KOPT-K1 (cell line): ENCODE data around the gene NISCH.
"Not testable (repeated sequence)": the region's sequence is repeated elsewhere in the genome, so short reads cannot be mapped to it uniquely, and the experiment has no call there.

Experiments used
- H3K27ac ChIP-seq: fragments of 200-600 bp; sonication (generic); 2 replicates; pipeline ENCODE4 v1.5.1; 2016; ENCODE audit warnings: antibody characterized with exemption, mild to moderate bottlenecking, low read depth, low read length; ENCODE audit not compliant: poor library complexity, severe bottlenecking
- H3K36me3 ChIP-seq: fragments of 200-600 bp; sonication (generic); 2 replicates; pipeline ENCODE4 v1.5.1; 2017; ENCODE audit warnings: antibody characterized with exemption, mild to moderate bottlenecking, low read length, moderate library complexity; ENCODE audit not compliant: insufficient read depth
- H3K9me3 ChIP-seq: fragments of 200-600 bp; sonication (generic); 2 replicates; pipeline ENCODE4 v1.5.1; 2017; ENCODE audit warnings: antibody characterized with exemption, low read length, mild to moderate bottlenecking; ENCODE audit not compliant: insufficient read depth, poor library complexity, severe bottlenecking

The NISCH gene

GRCh38 chr3:52524752-52525679 lies 69.6 kb downstream of the NISCH start:
- Histone ChIP-seq H3K27ac (no peak overlapping the region), H3K9me3 (no peaks in the 10 kb centered on the region), H3K36me3 (peaks cover 66% of the 10 kb centered on the region)

GRCh38 chr3:52525680-52526561 lies 70.5 kb downstream of the NISCH start:
- Histone ChIP-seq H3K9me3 (no peaks in the 10 kb centered on the region), H3K36me3 (peaks cover 69% of the 10 kb centered on the region), H3K27ac (no peak overlapping the region)

- H3K27ac ChIP-seq, H3K9me3 ChIP-seq: not testable (repeated sequence)
- peaks cover 69% of the 10 kb centered on the region for H3K36me3 ChIP-seq
These were observed 71.3 kb downstream of the NISCH start for GRCh38 chr3:52526671-52527038.

GRCh38 chr3:52527039-52527731 lies 71.8 kb downstream of the NISCH start:
- Histone ChIP-seq H3K36me3 (peaks cover 69% of the 10 kb centered on the region), H3K9me3 (no peaks in the 10 kb centered on the region), H3K27ac (no peak overlapping the region)

GRCh38 chr3:52527732-52528585 lies 72.6 kb downstream of the NISCH start:
- Histone ChIP-seq H3K27ac (no peak overlapping the region), H3K9me3 (no peaks in the 10 kb centered on the region), H3K36me3 (peaks cover 69% of the 10 kb centered on the region)

GRCh38 chr3:52528586-52529375 lies 73.4 kb downstream of the NISCH start:
- no peaks in the 10 kb centered on the region for H3K9me3 ChIP-seq
- no peak overlapping the region for H3K27ac ChIP-seq
- peaks cover 61% of the 10 kb centered on the region for H3K36me3 ChIP-seq

- no peak overlapping the region for H3K27ac ChIP-seq
- no peaks in the 10 kb centered on the region for H3K9me3 ChIP-seq
- H3K36me3 ChIP-seq = peaks cover 52% of the 10 kb centered on the region; the same call in 1 of the 2 replicates
These were observed 74.3 kb downstream of the NISCH start for GRCh38 chr3:52529376-52530333.

- no peak overlapping the region for H3K27ac ChIP-seq
- peaks cover 40% of the 10 kb centered on the region; the same call in 1 of the 2 replicates for H3K36me3 ChIP-seq
- H3K9me3 ChIP-seq = no peaks in the 10 kb centered on the region
These were observed 75.8 kb downstream of the NISCH start for GRCh38 chr3:52530918-52531826.

- Histone ChIP-seq H3K27ac (peak overlapping the region; percentile 66), H3K9me3 (no peaks in the 10 kb centered on the region), H3K36me3 (peaks cover 32% of the 10 kb centered on the region; the same call in 1 of the 2 replicates)
These were observed 76.6 kb downstream of the NISCH start for GRCh38 chr3:52531860-52532516.

GRCh38 chr3:52532517-52532837 lies 77.1 kb downstream of the NISCH start:
- Histone ChIP-seq H3K27ac (peak overlapping the region; percentile 66), H3K9me3 (no peaks in the 10 kb centered on the region), H3K36me3 (peaks cover 27% of the 10 kb centered on the region; the same call in 1 of the 2 replicates)

- Histone ChIP-seq H3K27ac (peak overlapping the region; percentile 66), H3K36me3 (peaks cover 21% of the 10 kb centered on the region; the same call in 1 of the 2 replicates), H3K9me3 (no peaks in the 10 kb centered on the region)
These were observed 77.6 kb downstream of the NISCH start for GRCh38 chr3:52532838-52533622.
